CD4-positive, CD25-positive, alpha-beta regulatory T cell (primary cell): ENCODE results near the gene RNF220. TPM values are rescaled to one million over a fixed set of nuclear protein-coding genes. Genes with fewer than 3 reads are reported as not detected.
"Not testable (repeated sequence)": the region's sequence is repeated elsewhere in the genome, so short reads cannot be mapped to it uniquely, and the experiment has no call there.

ENCODE experiments used
- ATAC-seq, 2 donors: fragments of 150-1000 bp; cut with Tn5 transposase; one replicate each; pipeline ENCODE4 v1.10.0; 2021; ENCODE audit warnings: low read depth in 2 of 2, moderate number of reproducible peaks in 2 of 2, moderate library complexity in 1 of 2
- DNase-seq, 3 donors: peaks; one replicate each; pipeline versions ENCODE4 v3.0.0 to v3.0.0-alpha.2; 2012 to 2022; ENCODE audit warnings: mixed read lengths in 1 of 3
- H3K27ac ChIP-seq: one replicate; pipeline ENCODE4 v1.7.0; 2013; ENCODE audit warnings: mild to moderate bottlenecking, low read length; ENCODE audit not compliant: insufficient read depth, poor library complexity, severe bottlenecking
- H3K27me3 ChIP-seq: one replicate; pipeline ENCODE4 v1.7.0; 2013; ENCODE audit warnings: low read length; ENCODE audit not compliant: control insufficient read depth, insufficient read depth
- H3K36me3 ChIP-seq: one replicate; pipeline ENCODE4 v1.7.0; 2013; ENCODE audit warnings: mild to moderate bottlenecking, low read length, moderate library complexity; ENCODE audit not compliant: control insufficient read depth, insufficient read depth
- H3K4me1 ChIP-seq: 2 replicates; pipeline ENCODE4 v1.7.0; 2013; ENCODE audit warnings: mild to moderate bottlenecking, low read length; ENCODE audit not compliant: insufficient read depth, control insufficient read depth, poor library complexity, severe bottlenecking
- H3K4me3 ChIP-seq: one replicate; pipeline ENCODE4 v1.7.0; 2013; ENCODE audit warnings: low read depth, mild to moderate bottlenecking, low read length, moderate library complexity
- H3K9me3 ChIP-seq, 2 experiments: 1 replicate in 1 of 2; 2 replicates in 1 of 2; pipeline ENCODE4 v1.7.0; 2013; ENCODE audit warnings: low read length in 2 of 2, mild to moderate bottlenecking in 1 of 2, moderate library complexity in 1 of 2; ENCODE audit not compliant: control insufficient read depth in 2 of 2
- H3K27ac Mint-ChIP-seq, 3 donors: one replicate each; pipeline ENCODE4 v1.8.0; 2020 to 2022; ENCODE audit warnings: mild to moderate bottlenecking in 3 of 3, mixed read lengths in 3 of 3, moderate library complexity in 2 of 3
- H3K27me3 Mint-ChIP-seq: one replicate; pipeline ENCODE4 v1.8.0; 2022; ENCODE audit warnings: mild to moderate bottlenecking, mixed read lengths
- H3K36me3 Mint-ChIP-seq: one replicate; pipeline ENCODE4 v1.8.0; 2020; ENCODE audit warnings: mixed read lengths
- H3K4me1 Mint-ChIP-seq, 4 donors: one replicate each; pipeline ENCODE4 v1.8.0; 2020 to 2022; ENCODE audit warnings: mixed read lengths in 4 of 4, mild to moderate bottlenecking in 1 of 4
- H3K4me3 Mint-ChIP-seq, 4 donors: one replicate each; pipeline ENCODE4 v1.8.0; 2020 to 2022; ENCODE audit warnings: mild to moderate bottlenecking in 4 of 4, mixed read lengths in 4 of 4, moderate library complexity in 3 of 4
- H3K9me3 Mint-ChIP-seq, 7 donors: one replicate each; pipeline ENCODE4 v1.8.0; 2020 to 2022; ENCODE audit warnings: mixed read lengths in 7 of 7, mild to moderate bottlenecking in 3 of 7, moderate library complexity in 2 of 7
- polyA plus RNA-seq, 4 donors: library from polyadenylated mRNA; unstranded; fragments of 300-500 nt; fragmentation: Illumina TruSeq; gene quantifications; one replicate each; pipeline ENCODE4 v1.2.3, GENCODE V29; 2021
- total RNA-seq: library from RNA; stranded (reverse); gene quantifications from one replicate; pipeline ENCODE4 v1.2.3, GENCODE V29; 2022

RNF220 gene
- total and polyA plus RNA-seq, 5 donors from 2014 or later: 73.2 to 94.8 (median 83.1) TPM

GRCh38 chr1:44559330-44559729, 154.3 kb downstream of the RNF220 start:
- Mint-ChIP-seq H3K27me3 (no peaks in the 10 kb centered on the region), H3K27ac (no peak overlapping the region), H3K4me1 (peaks cover 0 to 3% (median 0%) of the 10 kb centered on the region in 4 donors), H3K9me3 (peaks cover 0 to 2% (median 0%) of the 10 kb centered on the region in 7 donors), H3K4me3 (no peak overlapping the region), H3K36me3 (no peaks in the 10 kb centered on the region)
- H3K4me3 ChIP-seq: no peak overlapping the region
- H3K27ac ChIP-seq: no peak overlapping the region
- H3K9me3 ChIP-seq: no peaks in the 10 kb centered on the region
- H3K27me3 ChIP-seq: no peaks in the 10 kb centered on the region
- no peaks in the 10 kb centered on the region for H3K36me3 ChIP-seq
- H3K4me1 ChIP-seq: no peaks in the 10 kb centered on the region
- DNase-seq (no peak), ATAC-seq (no peak)

GRCh38 chr1:44559913-44560312, 154.9 kb downstream of the RNF220 start:
- H3K4me1 ChIP-seq: no peaks in the 10 kb centered on the region
- no peak for DNase-seq
- H3K27ac ChIP-seq: no peak overlapping the region
- Mint-ChIP-seq H3K27ac (no peak overlapping the region), H3K9me3 (peaks cover 0 to 2% (median 0%) of the 10 kb centered on the region in 7 donors), H3K36me3 (no peaks in the 10 kb centered on the region), H3K27me3 (no peaks in the 10 kb centered on the region), H3K4me3 (no peak overlapping the region), H3K4me1 (peaks cover 0 to 3% (median 0%) of the 10 kb centered on the region in 4 donors)
- no peak overlapping the region for H3K4me3 ChIP-seq
- no peaks in the 10 kb centered on the region for H3K27me3 ChIP-seq
- H3K9me3 ChIP-seq: no peaks in the 10 kb centered on the region
- no peaks in the 10 kb centered on the region for H3K36me3 ChIP-seq
- ATAC-seq: no peak

- H3K27ac ChIP-seq, H3K4me3 Mint-ChIP-seq: not testable (repeated sequence)
These were observed 155.6 kb downstream of the RNF220 start for GRCh38 chr1:44560696-44561095.

GRCh38 chr1:44565259-44565750, 160.2 kb downstream of the RNF220 start:
- ATAC-seq (no peak), DNase-seq (no peak)
- H3K27me3 Mint-ChIP-seq: peaks cover 18% of the 10 kb centered on the region
- no peaks in the 10 kb centered on the region for H3K27me3 ChIP-seq
- no peaks in the 10 kb centered on the region for H3K4me1 ChIP-seq
- H3K4me3 ChIP-seq: no peak overlapping the region
- no peaks in the 10 kb centered on the region for H3K36me3 ChIP-seq
- H3K27ac ChIP-seq: no peak overlapping the region
- H3K27ac Mint-ChIP-seq: no peak overlapping the region
- no peaks in the 10 kb centered on the region for H3K9me3 Mint-ChIP-seq
- H3K36me3 Mint-ChIP-seq: no peaks in the 10 kb centered on the region
- no peaks in the 10 kb centered on the region for H3K9me3 ChIP-seq
- H3K4me3 Mint-ChIP-seq: no peak overlapping the region
- peaks cover 0 to 3% (median 0%) of the 10 kb centered on the region in 4 donors for H3K4me1 Mint-ChIP-seq

More at GRCh38 chr1:44560696-44561095, 155.6 kb downstream of the RNF220 start:
- not testable (repeated sequence) for H3K9me3 ChIP-seq, H3K4me1 ChIP-seq, H3K36me3 Mint-ChIP-seq, H3K9me3 Mint-ChIP-seq, H3K4me1 Mint-ChIP-seq, H3K36me3 ChIP-seq, H3K27me3 Mint-ChIP-seq, DNase-seq, H3K27me3 ChIP-seq, ATAC-seq, H3K27ac Mint-ChIP-seq, H3K4me3 ChIP-seq

GRCh38 chr1:44565833-44566232, 160.8 kb downstream of the RNF220 start:
- Histone ChIP-seq H3K4me3 (no peak overlapping the region), H3K36me3 (no peaks in the 10 kb centered on the region), H3K27me3 (no peaks in the 10 kb centered on the region), H3K27ac (no peak overlapping the region), H3K9me3 (no peaks in the 10 kb centered on the region), H3K4me1 (no peaks in the 10 kb centered on the region)
- ATAC-seq (no peak), DNase-seq (no peak)
- peaks cover 18% of the 10 kb centered on the region for H3K27me3 Mint-ChIP-seq
- H3K9me3 Mint-ChIP-seq: no peaks in the 10 kb centered on the region
- H3K4me1 Mint-ChIP-seq: peaks cover 0 to under 1% (median 0%) of the 10 kb centered on the region in 4 donors
- H3K36me3 Mint-ChIP-seq: no peaks in the 10 kb centered on the region
- no peak overlapping the region for H3K4me3 Mint-ChIP-seq
- no peak overlapping the region for H3K27ac Mint-ChIP-seq

- Mint-ChIP-seq H3K4me1 (no peaks in the 10 kb centered on the region), H3K27ac (no peak overlapping the region), H3K36me3 (no peaks in the 10 kb centered on the region), H3K27me3 (peaks cover 18% of the 10 kb centered on the region), H3K9me3 (no peaks in the 10 kb centered on the region), H3K4me3 (no peak overlapping the region)
- Histone ChIP-seq H3K4me1 (no peaks in the 10 kb centered on the region), H3K27me3 (peaks cover 2% of the 10 kb centered on the region), H3K36me3 (no peaks in the 10 kb centered on the region), H3K4me3 (no peak overlapping the region), H3K9me3 (no peaks in the 10 kb centered on the region), H3K27ac (no peak overlapping the region)
- ATAC-seq (no peak), DNase-seq (no peak)
These were observed 161.4 kb downstream of the RNF220 start for GRCh38 chr1:44566281-44567046.

- no peaks in the 10 kb centered on the region for H3K9me3 ChIP-seq
- Mint-ChIP-seq H3K4me1 (no peaks in the 10 kb centered on the region), H3K36me3 (no peaks in the 10 kb centered on the region), H3K27me3 (peaks cover 18% of the 10 kb centered on the region), H3K4me3 (no peak overlapping the region), H3K27ac (no peak overlapping the region), H3K9me3 (no peaks in the 10 kb centered on the region)
- H3K27ac ChIP-seq: no peak overlapping the region
- peaks cover 2% of the 10 kb centered on the region for H3K27me3 ChIP-seq
- no peaks in the 10 kb centered on the region for H3K4me1 ChIP-seq
- ATAC-seq (no peak), DNase-seq (no peak)
- no peaks in the 10 kb centered on the region for H3K36me3 ChIP-seq
- H3K4me3 ChIP-seq: no peak overlapping the region
These were observed 163.3 kb downstream of the RNF220 start for GRCh38 chr1:44568128-44568900.
